PFSK-1 (cell line): Measurements from ENCODE around the gene RPS6KA3.

Experiments
- POLR2AphosphoS5 ChIP-seq: IDR thresholded peaks from 2 replicates; pipeline ENCODE4 v1.6.1; 2012; ENCODE audit warnings: low read depth, mild to moderate bottlenecking, control low read depth, low read length, moderate library complexity
- SIN3A ChIP-seq: IDR thresholded peaks from 2 replicates; pipeline ENCODE4 v1.6.1; 2012; ENCODE audit warnings: mild to moderate bottlenecking, low read length, moderate library complexity, borderline replicate concordance; ENCODE audit not compliant: insufficient read depth
- TAF1 ChIP-seq: IDR thresholded peaks from 2 replicates; pipeline ENCODE4 v1.6.1; 2012; ENCODE audit warnings: low read length, control low read depth, borderline replicate concordance; ENCODE audit not compliant: insufficient read depth

- TF ChIP-seq TAF1 (no peak), SIN3A (no peak), POLR2AphosphoS5 (no peak)
Measured at GRCh38 chrX:20274121-20274520, 7.4 kb upstream of the RPS6KA3 start.
